GM12873 (cell line): Measurements from ENCODE around the gene PLA2G6.

Source experiments
- CTCF ChIP-seq: IDR thresholded peaks from 2 replicates; pipeline ENCODE4 v1.5.1; 2012; ENCODE audit warnings: low read depth, mild to moderate bottlenecking, moderate library complexity, low read length, control low read depth; ENCODE audit not compliant: insufficient read depth; ENCODE audit errors: missing control alignments

PLA2G6 gene

GRCh38 chr22:38212442-38212841, 30.8 kb upstream of the PLA2G6 start:
- no peak for TF ChIP-seq CTCF

- TF ChIP-seq CTCF, result no peak
Observed at GRCh38 chr22:38211556-38211955, 29.9 kb upstream of the PLA2G6 start.

GRCh38 chr22:38208551-38208968, 26.9 kb upstream of the PLA2G6 start:
- no peak for TF ChIP-seq CTCF

- TF ChIP-seq CTCF, result no peak
Observed at GRCh38 chr22:38207898-38208432, 26.3 kb upstream of the PLA2G6 start.

GRCh38 chr22:38205261-38206128, 23.9 kb upstream of the PLA2G6 start:
- TF ChIP-seq CTCF, result no peak

- no peak for TF ChIP-seq CTCF
Observed at GRCh38 chr22:38204784-38205183, 23.2 kb upstream of the PLA2G6 start.

- no peak for TF ChIP-seq CTCF
Observed at GRCh38 chr22:38203855-38204514, 22.4 kb upstream of the PLA2G6 start.
